Measurements from ENCODE around the gene LMO3. TPM values are rescaled to one million over a fixed set of nuclear protein-coding genes. Genes with fewer than 3 reads are reported as not detected.

Gene LMO3
- total and polyA plus RNA-seq, 2 experiments from 2014 or later, result 7.9 to 15.1 TPM

GRCh38 chr12:16523284-16523950 lies 82.5 kb downstream of the LMO3 start:
- no peaks in the 10 kb centered on the region for H3K36me3 ChIP-seq (ENCODE audit: insufficient read depth)
- no peaks in the 10 kb centered on the region for H3K79me2 ChIP-seq (replicated peaks; ENCODE audit: insufficient read depth)
- no peak overlapping the region for H2AFZ ChIP-seq
- Mint-ChIP-seq H3K27me3 (ENCODE audit: insufficient read depth, low read depth, poor library complexity) (peaks cover 2% of the 10 kb centered on the region), H3K4me3 (no peak overlapping the region), H3K9me3 (no peaks in the 10 kb centered on the region), H3K4me1 (peaks cover 11% of the 10 kb centered on the region; the same call in 2 of the 3 replicates), H3K36me3 (ENCODE audit: low read depth) (no peaks in the 10 kb centered on the region), H3K27ac (no peak overlapping the region)
- H3K4me1 ChIP-seq (ENCODE audit: insufficient read depth), result no peaks in the 10 kb centered on the region; the same call in 1 of the 2 replicates
- H3K9me2 ChIP-seq (ENCODE audit: insufficient read depth), result no peaks in the 10 kb centered on the region
- no peaks in the 10 kb centered on the region for H3K27me3 ChIP-seq (ENCODE audit: insufficient read depth)
- no peak for DNase-seq (ENCODE audit: low spot score)
- ATAC-seq, result no peak
- no peak overlapping the region for H3K27ac ChIP-seq (ENCODE audit: low read depth)
- TF ChIP-seq JUNB (IDR thresholded peaks at IDR 0.05; ENCODE audit: unreplicated experiment) (no peak), NANOG (IDR thresholded peaks at IDR 0.05; ENCODE audit: borderline replicate concordance) (no peak), CREB1 (CRISPR knock-in tag; IDR thresholded peaks at IDR 0.05; ENCODE audit: low read depth) (no peak), STAT1 (IDR thresholded peaks at IDR 0.05; ENCODE audit: unreplicated experiment) (no peak), ZNF462 (CRISPR knock-in tag; IDR thresholded peaks at IDR 0.05) (no peak), ZNF114 (CRISPR knock-in tag; IDR thresholded peaks at IDR 0.05) (no peak), POLR2AphosphoS5 (IDR thresholded peaks at IDR 0.05; ENCODE audit: low read depth) (no peak), ETS1 (IDR thresholded peaks at IDR 0.05) (no peak), REST (IDR thresholded peaks at IDR 0.05; ENCODE audit: unreplicated experiment) (no peak), ZNF331 (CRISPR knock-in tag; IDR thresholded peaks at IDR 0.05; ENCODE audit: low read depth) (no peak), CTCF (conservative IDR thresholded peaks at IDR 0.05; ENCODE audit: low read depth in 2 of 2) (no peak), EZH2phosphoT487 (IDR thresholded peaks at IDR 0.05; ENCODE audit: unreplicated experiment) (no peak), EZH2 (IDR thresholded peaks at IDR 0.05; ENCODE audit: low read depth, unreplicated experiment) (no peak)
- H3K4me3 ChIP-seq, result no peak overlapping the region
- no peaks in the 10 kb centered on the region for H3F3A ChIP-seq (replicated peaks; ENCODE audit: low read depth)
- H3K4me2 ChIP-seq, result no peak overlapping the region
- H4K20me1 ChIP-seq (replicated peaks; ENCODE audit: insufficient read depth), result no peaks in the 10 kb centered on the region; the same call in 1 of the 2 replicates
